Measurements from ENCODE around the gene ADD2. TPM values are rescaled to one million over a fixed set of nuclear protein-coding genes. Genes with fewer than 3 reads are reported as not detected.

Gene ADD2
- total RNA-seq, 1 experiment from 2014 or later, result 4.4 TPM

GRCh38 chr2:70778676-70779075 is 10.7 kb upstream of the ADD2 start:
- TF ChIP-seq CTCF (conservative IDR thresholded peaks at IDR 0.05; ENCODE audit: low read depth, low read length) (no peak), EZH2phosphoT487 (IDR thresholded peaks at IDR 0.05; ENCODE audit: borderline replicate concordance, low read length) (no peak), EZH2 (IDR thresholded peaks at IDR 0.05; ENCODE audit: low read length, unreplicated experiment) (no peak)
- CTCF ChIA-PET, result no interaction called here

GRCh38 chr2:70777450-70777849 is 9.4 kb upstream of the ADD2 start:
- BruUV-seq (replicated peaks), result no TSS peak
- no peaks in the 10 kb centered on the region for H3K79me2 ChIP-seq (ENCODE audit: low read length)
- 0 out of 2 replicates have a peak overlapping the region, but pooled peaks have one; percentile 17 for H3K4me2 ChIP-seq (ENCODE audit: low read length)
- intact Hi-C loops (cut with micrococcal nuclease), result no loop called here
- no peak overlapping the region for H2AFZ ChIP-seq (ENCODE audit: low read length)
- H3F3A ChIP-seq (ENCODE audit: low read length, unreplicated experiment), result no peaks in the 10 kb centered on the region
- H3K4me1 ChIP-seq (ENCODE audit: insufficient read depth, low read length), result peaks cover 11% of the 10 kb centered on the region
- H3K36me3 ChIP-seq (ENCODE audit: low read depth, low read length), result no peaks in the 10 kb centered on the region
- no peaks in the 10 kb centered on the region for H3K9me2 ChIP-seq (replicated peaks; ENCODE audit: low read length)
- no peak overlapping the region for H3K4me3 ChIP-seq (ENCODE audit: low read length)
- no peak overlapping the region for H3K27ac ChIP-seq (ENCODE audit: low read length)
- peak; percentile 42 for DNase-seq
- ATAC-seq, result peak; percentile 54
- ChIA-PET CTCF (interaction anchor here (0.7 kb wide), 1 partner anchor 144 kb away, joined by 3 read pairs; no protein-coding TSS in a partner anchor), POLR2A (ENCODE audit: unreplicated experiment) (no interaction called here)
- H4K20me1 ChIP-seq (ENCODE audit: low read length), result no peaks in the 10 kb centered on the region
- H3K9ac ChIP-seq (ENCODE audit: low read length), result no peak overlapping the region
- TF ChIP-seq CTCF (conservative IDR thresholded peaks at IDR 0.05; ENCODE audit: low read depth, low read length) (no peak), EZH2phosphoT487 (IDR thresholded peaks at IDR 0.05; ENCODE audit: borderline replicate concordance, low read length) (no peak), EZH2 (IDR thresholded peaks at IDR 0.05; ENCODE audit: low read length, unreplicated experiment) (no peak)
- no peaks in the 10 kb centered on the region for H3K9me3 ChIP-seq (ENCODE audit: low read length)
- H3K27me3 ChIP-seq (ENCODE audit: low read length), result peaks cover 37% of the 10 kb centered on the region

More at GRCh38 chr2:70778676-70779075, 10.7 kb upstream of the ADD2 start:
- no peaks in the 10 kb centered on the region for H3K79me2 ChIP-seq (ENCODE audit: low read length)
- intact Hi-C loops (cut with micrococcal nuclease), result no loop called here
- DNase-seq (no peak), ATAC-seq (no peak)
- H3K36me3 ChIP-seq (ENCODE audit: low read depth, low read length), result no peaks in the 10 kb centered on the region
- BruUV-seq (replicated peaks), result no TSS peak
- H3F3A ChIP-seq (ENCODE audit: low read length, unreplicated experiment), result no peaks in the 10 kb centered on the region
- no peak overlapping the region for H3K4me3 ChIP-seq (ENCODE audit: low read length)
- no peak overlapping the region for H2AFZ ChIP-seq (ENCODE audit: low read length)
- peaks cover 11% of the 10 kb centered on the region for H3K4me1 ChIP-seq (ENCODE audit: insufficient read depth, low read length)
- no peaks in the 10 kb centered on the region for H4K20me1 ChIP-seq (ENCODE audit: low read length)
- POLR2A ChIA-PET (ENCODE audit: unreplicated experiment), result no interaction called here
- H3K9ac ChIP-seq (ENCODE audit: low read length), result no peak overlapping the region
- H3K9me2 ChIP-seq (replicated peaks; ENCODE audit: low read length), result no peaks in the 10 kb centered on the region
- H3K9me3 ChIP-seq (ENCODE audit: low read length), result no peaks in the 10 kb centered on the region
- no peak overlapping the region for H3K4me2 ChIP-seq (ENCODE audit: low read length)
- H3K27me3 ChIP-seq (ENCODE audit: low read length), result peaks cover 28% of the 10 kb centered on the region
- H3K27ac ChIP-seq (ENCODE audit: low read length), result no peak overlapping the region

- no peaks in the 10 kb centered on the region for H3K79me2 ChIP-seq (ENCODE audit: low read length)
- CTCF ChIA-PET, result no interaction called here
- H3K4me1 ChIP-seq (ENCODE audit: insufficient read depth, low read length), result peaks cover 11% of the 10 kb centered on the region
- TF ChIP-seq EZH2phosphoT487 (IDR thresholded peaks at IDR 0.05; ENCODE audit: borderline replicate concordance, low read length) (no peak), EZH2 (IDR thresholded peaks at IDR 0.05; ENCODE audit: low read length, unreplicated experiment) (no peak), CTCF (conservative IDR thresholded peaks at IDR 0.05; ENCODE audit: low read depth, low read length) (no peak)
- H3F3A ChIP-seq (ENCODE audit: low read length, unreplicated experiment), result no peaks in the 10 kb centered on the region
- H3K27me3 ChIP-seq (ENCODE audit: low read length), result peaks cover 47% of the 10 kb centered on the region
- no peak for DNase-seq
- no peak overlapping the region for H2AFZ ChIP-seq (ENCODE audit: low read length)
- no peak for ATAC-seq
- intact Hi-C loops (cut with micrococcal nuclease), result no loop called here
- H3K27ac ChIP-seq (ENCODE audit: low read length), result no peak overlapping the region
- H3K36me3 ChIP-seq (ENCODE audit: low read depth, low read length), result no peaks in the 10 kb centered on the region
- POLR2A ChIA-PET (ENCODE audit: unreplicated experiment), result no interaction called here
- H3K9ac ChIP-seq (ENCODE audit: low read length), result no peak overlapping the region
- BruUV-seq (replicated peaks), result no TSS peak
- H3K4me2 ChIP-seq (ENCODE audit: low read length), result no peak overlapping the region
- H3K9me2 ChIP-seq (replicated peaks; ENCODE audit: low read length), result no peaks in the 10 kb centered on the region
- no peaks in the 10 kb centered on the region for H3K9me3 ChIP-seq (ENCODE audit: low read length)
- H4K20me1 ChIP-seq (ENCODE audit: low read length), result no peaks in the 10 kb centered on the region
- no peak overlapping the region for H3K4me3 ChIP-seq (ENCODE audit: low read length)
Observed at GRCh38 chr2:70776266-70776665, 8.3 kb upstream of the ADD2 start.

Data from PC-3 (cell line).